Chondrocyte (in vitro differentiated cells): ENCODE results near the gene IGSF10. TPM values are rescaled to one million over a fixed set of nuclear protein-coding genes. Genes with fewer than 3 reads are reported as not detected.
A peak's percentile ranks its signal among the peaks of the same experiment; 100 is the strongest.

Experiments used
- DNase-seq: peaks from one replicate; pipeline ENCODE4 v3.0.0; 2021; ENCODE audit warnings: mixed read lengths, low spot score
- H3K27ac Mint-ChIP-seq: one replicate; pipeline ENCODE4 v1.8.0; 2021; ENCODE audit warnings: mild to moderate bottlenecking, moderate library complexity, mixed read lengths; ENCODE audit not compliant: unreplicated experiment
- H3K27me3 Mint-ChIP-seq: 2 replicates; pipeline ENCODE4 v1.8.0; 2021; ENCODE audit warnings: low read depth, mixed read lengths
- H3K36me3 Mint-ChIP-seq: 2 replicates; pipeline ENCODE4 v1.8.0; 2021; ENCODE audit warnings: low read depth, mixed read lengths
- H3K4me1 Mint-ChIP-seq: 2 replicates; pipeline ENCODE4 v1.8.0; 2021; ENCODE audit warnings: low read depth, mild to moderate bottlenecking, mixed read lengths
- H3K4me3 Mint-ChIP-seq: one replicate; pipeline ENCODE4 v1.8.0; 2021; ENCODE audit warnings: mild to moderate bottlenecking, moderate library complexity, mixed read lengths; ENCODE audit not compliant: unreplicated experiment
- H3K9me3 Mint-ChIP-seq: 2 replicates; pipeline ENCODE4 v1.8.0; 2021; ENCODE audit warnings: low read depth, mixed read lengths
- CTCF ChIP-seq: fragments of 200-600 bp; sonication (generic); IDR thresholded peaks from 2 replicates; pipeline ENCODE4 v1.5.0; 2021; ENCODE audit warnings: antibody characterized with exemption, mild to moderate bottlenecking, moderate library complexity
- total RNA-seq: library from RNA; stranded (reverse); gene quantifications from 3 replicates; pipeline ENCODE4 v1.2.1, GENCODE V29; 2021

The IGSF10 gene
- total RNA-seq, 1 donor from 2014 or later = 0.10 TPM

GRCh38 chr3:151436675-151437446 is 24.0 kb downstream of the IGSF10 start:
- TF ChIP-seq CTCF = no peak
- Mint-ChIP-seq H3K36me3 (no peaks in the 10 kb centered on the region), H3K4me3 (no peak overlapping the region), H3K9me3 (no peaks in the 10 kb centered on the region), H3K27me3 (no peaks in the 10 kb centered on the region), H3K4me1 (peaks cover 11% of the 10 kb centered on the region), H3K27ac (no peak overlapping the region)
- DNase-seq = no peak

- H3K27ac Mint-ChIP-seq = peak overlapping the region; percentile 63
- no peak overlapping the region for H3K4me3 Mint-ChIP-seq
- H3K4me1 Mint-ChIP-seq = peaks cover 14% of the 10 kb centered on the region
- H3K9me3 Mint-ChIP-seq = no peaks in the 10 kb centered on the region
- H3K27me3 Mint-ChIP-seq = no peaks in the 10 kb centered on the region
- no peak for DNase-seq
- H3K36me3 Mint-ChIP-seq = peaks cover 3% of the 10 kb centered on the region
- TF ChIP-seq CTCF = no peak
These were observed 26.5 kb downstream of the IGSF10 start for GRCh38 chr3:151434151-151434890.

GRCh38 chr3:151432616-151433372 is 28.1 kb downstream of the IGSF10 start:
- no peak overlapping the region for H3K4me3 Mint-ChIP-seq
- peaks cover 3% of the 10 kb centered on the region for H3K36me3 Mint-ChIP-seq
- peaks cover 14% of the 10 kb centered on the region for H3K4me1 Mint-ChIP-seq
- H3K27me3 Mint-ChIP-seq = no peaks in the 10 kb centered on the region
- H3K9me3 Mint-ChIP-seq = no peaks in the 10 kb centered on the region
- no peak overlapping the region for H3K27ac Mint-ChIP-seq
- DNase-seq = no peak
- no peak for TF ChIP-seq CTCF

GRCh38 chr3:151431940-151432339 is 28.9 kb downstream of the IGSF10 start:
- peaks cover 14% of the 10 kb centered on the region for H3K4me1 Mint-ChIP-seq
- no peaks in the 10 kb centered on the region for H3K27me3 Mint-ChIP-seq
- no peak overlapping the region for H3K27ac Mint-ChIP-seq
- peaks cover 3% of the 10 kb centered on the region for H3K36me3 Mint-ChIP-seq
- TF ChIP-seq CTCF = no peak
- H3K4me3 Mint-ChIP-seq = no peak overlapping the region
- no peaks in the 10 kb centered on the region for H3K9me3 Mint-ChIP-seq
- DNase-seq = no peak
